ENCODE results near the gene JPH4.

Gene JPH4

DNA sequence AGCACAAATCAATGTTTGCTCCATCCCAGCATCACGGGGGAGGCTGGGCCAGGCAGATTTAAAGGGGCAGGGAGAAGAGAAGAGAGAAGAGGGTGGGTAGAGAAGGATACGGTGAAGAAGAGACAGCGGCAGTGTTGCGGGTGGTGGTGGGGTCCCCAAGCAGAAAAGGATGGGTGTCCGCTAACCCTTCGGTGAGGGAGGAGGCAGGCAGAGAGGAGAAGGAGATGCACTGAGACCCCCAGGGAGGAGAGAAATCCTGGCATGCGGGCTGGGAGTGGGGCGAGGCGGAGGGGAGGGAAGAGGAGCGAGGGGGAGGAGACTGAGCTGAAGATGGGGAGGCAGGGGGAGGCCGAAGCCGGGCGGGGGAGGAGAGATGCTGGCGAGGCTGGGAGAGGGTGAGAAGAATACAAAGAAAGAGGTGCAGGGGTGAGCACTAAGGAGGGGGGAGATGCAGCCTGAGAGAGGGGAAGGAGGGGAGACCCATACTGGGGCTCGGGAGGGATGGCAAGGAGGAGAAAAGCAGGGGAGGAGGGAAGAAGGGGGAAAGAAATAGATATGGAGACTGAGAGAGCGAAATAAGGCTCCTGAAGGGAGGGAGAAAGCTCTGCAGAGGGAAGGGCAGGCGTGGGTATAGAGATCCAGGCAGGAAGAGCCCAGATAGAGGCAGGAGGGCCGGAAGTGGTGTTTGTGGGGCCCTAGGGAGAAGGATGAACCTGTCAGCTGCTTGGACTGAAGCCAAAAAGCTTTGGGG lies at the start of gene JPH4:
Gene JPH4, minus strand, starts transcription at position 231 of the 751 bp plus-strand sequence. CDS start 1,337 bp downstream, outside the sequence.
- Histone ChIP-seq H3K36me3 (ENCODE audit: insufficient read depth, low read length) (no peaks in the 10 kb centered on the region), H2AFZ (ENCODE audit: low read length, unreplicated experiment) (peak within 1 kb of the TSS; percentile 39), H3K27me3 (ENCODE audit: insufficient read depth, low read length) (peaks cover 50% of the 10 kb centered on the region), H3K27ac (ENCODE audit: low read depth, low read length) (no peak within 1 kb of the TSS), H3K4me3 (ENCODE audit: low read depth, low read length) (peak within 1 kb of the TSS; percentile 55), H3K79me2 (ENCODE audit: control insufficient read depth, insufficient read depth, low read length, unreplicated experiment) (no peaks in the 10 kb centered on the region), H3K4me1 (ENCODE audit: control insufficient read depth, insufficient read depth, low read length, unreplicated experiment) (no peaks in the 10 kb centered on the region)

DNA sequence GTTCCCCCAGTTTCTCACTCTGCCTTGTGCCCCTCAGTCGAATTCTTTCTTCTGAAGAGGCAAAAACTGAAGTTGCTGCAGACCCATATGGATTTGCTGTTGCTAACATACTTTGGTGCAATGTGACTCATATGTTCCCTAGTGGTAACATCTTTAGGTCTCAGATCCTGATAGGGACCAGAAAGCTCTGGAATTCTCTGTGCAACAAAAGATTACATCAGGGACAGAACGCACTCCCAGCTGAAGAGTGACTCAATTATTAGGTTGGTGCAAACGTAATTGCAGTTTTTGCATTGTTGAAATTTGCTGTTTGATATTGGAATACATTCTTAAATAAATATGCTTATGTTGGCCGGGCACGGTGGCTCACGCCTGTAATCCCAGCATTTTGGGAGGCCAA lies 49.4 kb upstream of the JPH4 start:
- Histone ChIP-seq H3K79me2 (ENCODE audit: control insufficient read depth, insufficient read depth, low read length, unreplicated experiment) (no peaks in the 10 kb centered on the region), H3K27ac (ENCODE audit: low read depth, low read length) (no peak overlapping the region), H2AFZ (ENCODE audit: low read length, unreplicated experiment) (no peak overlapping the region)

DNA sequence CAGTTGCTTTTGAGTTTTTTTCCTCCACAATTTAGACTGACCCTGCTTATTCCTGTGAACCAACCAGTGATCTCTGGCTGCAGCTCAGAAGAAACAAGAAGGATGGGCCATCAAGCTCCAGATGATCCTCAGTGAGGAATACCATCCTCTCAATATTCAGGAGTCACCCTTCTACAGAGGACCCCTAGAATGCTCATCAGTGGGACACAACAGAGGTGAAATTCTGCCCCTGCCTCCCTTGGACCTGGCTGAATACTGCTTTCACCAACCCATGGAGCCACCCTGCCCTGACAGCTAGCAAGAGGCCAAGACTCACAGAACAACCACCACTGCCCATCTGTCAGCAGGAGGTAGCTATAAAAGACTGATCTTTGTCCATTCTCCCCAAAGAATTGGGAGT lies 48.4 kb upstream of the JPH4 start:
- Histone ChIP-seq H3K27ac (ENCODE audit: low read depth, low read length) (no peak overlapping the region), H3K36me3 (ENCODE audit: insufficient read depth, low read length) (no peaks in the 10 kb centered on the region), H3K4me1 (ENCODE audit: control insufficient read depth, insufficient read depth, low read length, unreplicated experiment) (no peaks in the 10 kb centered on the region), H2AFZ (ENCODE audit: low read length, unreplicated experiment) (no peak overlapping the region), H3K79me2 (ENCODE audit: control insufficient read depth, insufficient read depth, low read length, unreplicated experiment) (no peaks in the 10 kb centered on the region), H3K4me3 (ENCODE audit: low read depth, low read length) (no peak overlapping the region), H3K27me3 (ENCODE audit: insufficient read depth, low read length) (peaks cover 27% of the 10 kb centered on the region)

More for the DNA sequence above, 49.4 kb upstream of the JPH4 start:
- peaks cover 16% of the 10 kb centered on the region for H3K27me3 ChIP-seq (ENCODE audit: insufficient read depth, low read length)
- no peaks in the 10 kb centered on the region for H3K36me3 ChIP-seq (ENCODE audit: insufficient read depth, low read length)
- H3K4me1 ChIP-seq (ENCODE audit: control insufficient read depth, insufficient read depth, low read length, unreplicated experiment) = no peaks in the 10 kb centered on the region
- H3K4me3 ChIP-seq (ENCODE audit: low read depth, low read length) = no peak overlapping the region

GRCh38 chr14:23624830-23625404 lies 46.3 kb upstream of the JPH4 start:
- H3K79me2 ChIP-seq (ENCODE audit: control insufficient read depth, insufficient read depth, low read length, unreplicated experiment) = no peaks in the 10 kb centered on the region
- no peaks in the 10 kb centered on the region for H3K4me1 ChIP-seq (ENCODE audit: control insufficient read depth, insufficient read depth, low read length, unreplicated experiment)

GRCh38 chr14:23623962-23624361 lies 45.4 kb upstream of the JPH4 start:
- Histone ChIP-seq H3K36me3 (ENCODE audit: insufficient read depth, low read length) (no peaks in the 10 kb centered on the region), H3K27ac (ENCODE audit: low read depth, low read length) (no peak overlapping the region), H3K79me2 (ENCODE audit: control insufficient read depth, insufficient read depth, low read length, unreplicated experiment) (no peaks in the 10 kb centered on the region), H3K27me3 (ENCODE audit: insufficient read depth, low read length) (peaks cover 54% of the 10 kb centered on the region), H2AFZ (ENCODE audit: low read length, unreplicated experiment) (no peak overlapping the region), H3K4me3 (ENCODE audit: low read depth, low read length) (no peak overlapping the region), H3K4me1 (ENCODE audit: control insufficient read depth, insufficient read depth, low read length, unreplicated experiment) (no peaks in the 10 kb centered on the region)

More at GRCh38 chr14:23624830-23625404, 46.3 kb upstream of the JPH4 start:
- Histone ChIP-seq H3K36me3 (ENCODE audit: insufficient read depth, low read length) (no peaks in the 10 kb centered on the region), H3K4me3 (ENCODE audit: low read depth, low read length) (no peak overlapping the region), H3K27ac (ENCODE audit: low read depth, low read length) (no peak overlapping the region), H2AFZ (ENCODE audit: low read length, unreplicated experiment) (no peak overlapping the region), H3K27me3 (ENCODE audit: insufficient read depth, low read length) (peaks cover 45% of the 10 kb centered on the region)

- H3K36me3 ChIP-seq (ENCODE audit: insufficient read depth, low read length) = no peaks in the 10 kb centered on the region
- peaks cover 63% of the 10 kb centered on the region for H3K27me3 ChIP-seq (ENCODE audit: insufficient read depth, low read length)
- no peak overlapping the region for H2AFZ ChIP-seq (ENCODE audit: low read length, unreplicated experiment)
- H3K79me2 ChIP-seq (ENCODE audit: control insufficient read depth, insufficient read depth, low read length, unreplicated experiment) = no peaks in the 10 kb centered on the region
- H3K27ac ChIP-seq (ENCODE audit: low read depth, low read length) = no peak overlapping the region
- no peak overlapping the region for H3K4me3 ChIP-seq (ENCODE audit: low read depth, low read length)
- H3K4me1 ChIP-seq (ENCODE audit: control insufficient read depth, insufficient read depth, low read length, unreplicated experiment) = no peaks in the 10 kb centered on the region
These were observed 44.4 kb upstream of the JPH4 start for GRCh38 chr14:23622990-23623389.

GRCh38 chr14:23621932-23622730 lies 43.5 kb upstream of the JPH4 start:
- Histone ChIP-seq H3K4me1 (ENCODE audit: control insufficient read depth, insufficient read depth, low read length, unreplicated experiment) (no peaks in the 10 kb centered on the region), H3K36me3 (ENCODE audit: insufficient read depth, low read length) (no peaks in the 10 kb centered on the region), H3K27me3 (ENCODE audit: insufficient read depth, low read length) (peaks cover 65% of the 10 kb centered on the region), H3K27ac (ENCODE audit: low read depth, low read length) (no peak overlapping the region), H3K79me2 (ENCODE audit: control insufficient read depth, insufficient read depth, low read length, unreplicated experiment) (no peaks in the 10 kb centered on the region), H2AFZ (ENCODE audit: low read length, unreplicated experiment) (no peak overlapping the region), H3K4me3 (ENCODE audit: low read depth, low read length) (no peak overlapping the region)

GRCh38 chr14:23621204-23621931 lies 42.8 kb upstream of the JPH4 start:
- Histone ChIP-seq H3K36me3 (ENCODE audit: insufficient read depth, low read length) (no peaks in the 10 kb centered on the region), H3K27me3 (ENCODE audit: insufficient read depth, low read length) (peaks cover 67% of the 10 kb centered on the region), H3K27ac (ENCODE audit: low read depth, low read length) (no peak overlapping the region), H3K4me1 (ENCODE audit: control insufficient read depth, insufficient read depth, low read length, unreplicated experiment) (no peaks in the 10 kb centered on the region), H3K79me2 (ENCODE audit: control insufficient read depth, insufficient read depth, low read length, unreplicated experiment) (no peaks in the 10 kb centered on the region), H3K4me3 (ENCODE audit: low read depth, low read length) (no peak overlapping the region), H2AFZ (ENCODE audit: low read length, unreplicated experiment) (no peak overlapping the region)

DNA sequence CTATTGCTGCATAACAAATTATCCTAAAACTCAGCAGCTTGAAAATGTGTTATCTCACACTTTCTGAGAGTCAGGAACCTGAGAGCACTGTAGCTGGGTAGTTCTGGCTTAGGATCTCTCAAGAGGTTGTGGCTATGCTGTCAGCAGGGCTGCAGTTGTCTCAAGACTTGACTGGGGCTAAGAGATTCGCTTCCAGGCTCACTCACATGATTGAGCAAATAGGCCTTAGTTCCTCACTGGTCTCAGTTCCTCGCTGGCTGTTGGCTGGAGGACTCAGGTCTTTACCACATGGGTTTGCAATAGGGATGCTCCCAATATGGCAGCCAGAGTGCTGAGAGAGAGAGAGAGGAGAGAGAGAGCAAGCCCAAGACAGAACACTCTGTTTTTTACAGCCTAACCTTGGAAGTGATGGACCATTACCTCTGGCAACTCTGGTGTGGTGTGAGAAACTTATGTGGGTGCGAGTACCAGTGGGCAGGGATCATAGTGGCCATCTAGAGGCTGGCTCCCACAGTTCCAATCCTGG lies 41.6 kb upstream of the JPH4 start:
- H3K4me3 ChIP-seq (ENCODE audit: low read depth, low read length) = no peak overlapping the region
- H3K36me3 ChIP-seq (ENCODE audit: insufficient read depth, low read length) = no peaks in the 10 kb centered on the region
- H3K79me2 ChIP-seq (ENCODE audit: control insufficient read depth, insufficient read depth, low read length, unreplicated experiment) = no peaks in the 10 kb centered on the region
- H2AFZ ChIP-seq (ENCODE audit: low read length, unreplicated experiment) = no peak overlapping the region
- peaks cover 70% of the 10 kb centered on the region for H3K27me3 ChIP-seq (ENCODE audit: insufficient read depth, low read length)
- H3K4me1 ChIP-seq (ENCODE audit: control insufficient read depth, insufficient read depth, low read length, unreplicated experiment) = no peaks in the 10 kb centered on the region
- no peak overlapping the region for H3K27ac ChIP-seq (ENCODE audit: low read depth, low read length)

DNA sequence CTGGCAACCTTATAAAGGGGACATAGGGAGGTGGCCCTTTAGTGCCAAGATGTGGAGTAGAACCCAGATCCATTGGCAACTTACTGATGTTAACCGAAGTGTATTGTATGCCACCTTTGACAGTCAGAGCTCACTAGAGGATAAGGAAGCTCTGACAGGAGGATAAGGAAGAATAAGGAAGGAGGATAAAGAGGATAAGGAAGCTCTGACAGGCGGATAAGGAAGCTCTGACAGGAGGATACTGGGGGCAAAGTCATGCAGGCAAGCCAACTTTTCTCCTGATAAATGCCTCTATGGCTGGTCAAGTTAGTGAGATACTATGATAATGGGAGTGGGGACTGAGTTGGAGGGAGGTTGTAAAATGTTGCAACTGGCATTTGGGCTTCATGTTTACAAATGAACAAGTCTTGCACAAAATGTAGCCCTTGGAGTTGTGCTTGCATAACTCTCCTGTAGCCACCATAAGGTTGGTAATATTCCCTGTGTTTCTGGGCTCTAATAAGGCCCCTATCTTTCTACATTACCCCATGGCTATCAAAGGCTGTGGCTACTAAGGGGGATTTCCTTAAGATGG lies 39.9 kb upstream of the JPH4 start:
- H3K4me3 ChIP-seq (ENCODE audit: low read depth, low read length) = no peak overlapping the region

More for the DNA sequence above, 39.9 kb upstream of the JPH4 start:
- Histone ChIP-seq H3K27ac (ENCODE audit: low read depth, low read length) (no peak overlapping the region), H3K79me2 (ENCODE audit: control insufficient read depth, insufficient read depth, low read length, unreplicated experiment) (no peaks in the 10 kb centered on the region), H2AFZ (ENCODE audit: low read length, unreplicated experiment) (no peak overlapping the region), H3K4me1 (ENCODE audit: control insufficient read depth, insufficient read depth, low read length, unreplicated experiment) (no peaks in the 10 kb centered on the region), H3K36me3 (ENCODE audit: insufficient read depth, low read length) (no peaks in the 10 kb centered on the region), H3K27me3 (ENCODE audit: insufficient read depth, low read length) (peaks cover 86% of the 10 kb centered on the region)

Measured in ACC112 (cell line).